Ureter (tissue), 1 donor: ENCODE results near the gene DDX1. TPM values are rescaled to one million over a fixed set of nuclear protein-coding genes. Genes with fewer than 3 reads are reported as not detected.
A peak's percentile ranks its signal among the peaks of the same experiment; 100 is the strongest.
"Not testable (repeated sequence)": the region's sequence is repeated elsewhere in the genome, so short reads cannot be mapped to it uniquely, and the experiment has no call there.

ENCODE experiments used
- DNase-seq: peaks from one replicate; pipeline ENCODE4 v3.0.0-alpha.2; 2020; ENCODE audit warnings: low spot score
- total RNA-seq: library from RNA; stranded (reverse); gene quantifications from one replicate; pipeline ENCODE4 v1.2.4, GENCODE V29; 2023
- donor health status: DM: yes; HTN: yes; CAD: no.

DDX1 gene
- total RNA-seq, result 98.2 TPM

- DNase-seq, result peak; percentile 89
Observed at GRCh38 chr2:15591692-15592463, at the start of gene DDX1. DDX1 (plus strand) TSS chr2:15591868; CDS start chr2:15591934, 66 bp downstream.

- not testable (repeated sequence) for DNase-seq
Observed at GRCh38 chr2:15542269-15542668, 49.4 kb upstream of the DDX1 start.

- DNase-seq, result no peak
Observed at GRCh38 chr2:15543053-15543452, 48.6 kb upstream of the DDX1 start.

GRCh38 chr2:15543541-15543940, 48.1 kb upstream of the DDX1 start:
- DNase-seq, result no peak

GRCh38 chr2:15544227-15544626, 47.4 kb upstream of the DDX1 start:
- DNase-seq, result no peak

GRCh38 chr2:15546297-15547098, 45.2 kb upstream of the DDX1 start:
- DNase-seq, result no peak

- DNase-seq, result no peak
Observed at GRCh38 chr2:15547115-15547876, 44.4 kb upstream of the DDX1 start.

- DNase-seq, result no peak
Observed at GRCh38 chr2:15548974-15549373, 42.7 kb upstream of the DDX1 start.

GRCh38 chr2:15553519-15553918, 38.1 kb upstream of the DDX1 start:
- DNase-seq, result no peak

GRCh38 chr2:15553951-15554350, 37.7 kb upstream of the DDX1 start:
- DNase-seq, result no peak

GRCh38 chr2:15554525-15555218, 37.0 kb upstream of the DDX1 start:
- no peak for DNase-seq

- no peak for DNase-seq
Observed at GRCh38 chr2:15555760-15556193, 35.9 kb upstream of the DDX1 start.

GRCh38 chr2:15556311-15556930, 35.2 kb upstream of the DDX1 start:
- no peak for DNase-seq

- DNase-seq, result no peak
Observed at GRCh38 chr2:15557887-15558311, 33.8 kb upstream of the DDX1 start.

- DNase-seq, result no peak
Observed at GRCh38 chr2:15559379-15560139, 32.1 kb upstream of the DDX1 start.

GRCh38 chr2:15560140-15560987, 31.3 kb upstream of the DDX1 start:
- DNase-seq, result no peak

GRCh38 chr2:15560988-15561573, 30.6 kb upstream of the DDX1 start, which contains the start of gene NBAS:
NBAS (minus strand) TSS chr2:15561334; CDS start chr2:15561304, 30 bp downstream.
- peak; percentile 87 for DNase-seq

GRCh38 chr2:15561574-15562344, 29.9 kb upstream of the DDX1 start:
- no peak for DNase-seq
